Osteoblast (primary cell): ENCODE measurements around the gene PTK6. TPM values are rescaled to one million over a fixed set of nuclear protein-coding genes. Genes with fewer than 3 reads are reported as not detected.
A peak's percentile ranks its signal among the peaks of the same experiment; 100 is the strongest.

ENCODE experiments used
- DNase-seq: peaks from one replicate; pipeline ENCODE4 v3.0.0; 2011; ENCODE audit warnings: low spot score, mixed read lengths; ENCODE audit not compliant: insufficient read length; ENCODE audit errors: missing footprints
- H2AFZ ChIP-seq: 2 replicates; pipeline ENCODE4 v1.6.0; 2011; ENCODE audit warnings: mild to moderate bottlenecking, low read length
- H3K27ac ChIP-seq: 2 replicates; pipeline ENCODE4 v1.5.1; 2011; ENCODE audit warnings: mild to moderate bottlenecking, low read depth, low read length, moderate library complexity
- H3K27me3 ChIP-seq: 2 replicates; pipeline ENCODE4 v1.6.0; 2012; ENCODE audit warnings: mild to moderate bottlenecking, control low read depth, inconsistent platforms, low read length, moderate library complexity; ENCODE audit not compliant: insufficient read depth
- H3K36me3 ChIP-seq: 2 replicates; pipeline ENCODE4 v1.5.1; 2011; ENCODE audit warnings: mild to moderate bottlenecking, low read length, control low read depth, moderate library complexity; ENCODE audit not compliant: insufficient read depth
- H3K4me1 ChIP-seq: 2 replicates; pipeline ENCODE4 v1.5.1; 2011; ENCODE audit warnings: mild to moderate bottlenecking, low read length, control low read depth, moderate library complexity; ENCODE audit not compliant: insufficient read depth
- H3K4me2 ChIP-seq: 2 replicates; pipeline ENCODE4 v1.6.0; 2011; ENCODE audit warnings: mild to moderate bottlenecking, low read length; ENCODE audit not compliant: insufficient read depth
- H3K4me3 ChIP-seq: fragments of 200-600 bp; sonication (generic); 3 replicates; pipeline ENCODE4 v1.5.1; 2012; ENCODE audit warnings: mild to moderate bottlenecking, low read length, inconsistent platforms; ENCODE audit not compliant: insufficient read depth
- H3K79me2 ChIP-seq: 2 replicates; pipeline ENCODE4 v1.6.0; 2012; ENCODE audit warnings: mild to moderate bottlenecking, low read length, control low read depth, inconsistent platforms; ENCODE audit not compliant: insufficient read depth
- H3K9me3 ChIP-seq: 2 replicates; pipeline ENCODE4 v1.5.1; 2011; ENCODE audit warnings: low read depth, low read length, control low read depth
- H4K20me1 ChIP-seq: 2 replicates; pipeline ENCODE4 v1.6.0; 2012; ENCODE audit warnings: mild to moderate bottlenecking, low read length, control low read depth; ENCODE audit not compliant: insufficient read depth
- total RNA-seq: library from RNA; depleted of rRNA; stranded (reverse); fragments of >200 nt; gene quantifications from 2 replicates; pipeline ENCODE4 v1.2.3, GENCODE V29; 2012
- TF ChIP-seq, protein P1 (sequence below): IDR thresholded peaks from 2 replicates; pipeline ENCODE4 v1.5.1; 2011; ENCODE audit warnings: mild to moderate bottlenecking, low read depth, low read length, moderate library complexity; ENCODE audit errors: extremely low read depth

Gene PTK6
- total RNA-seq, 1 donor: not detected

DNA sequence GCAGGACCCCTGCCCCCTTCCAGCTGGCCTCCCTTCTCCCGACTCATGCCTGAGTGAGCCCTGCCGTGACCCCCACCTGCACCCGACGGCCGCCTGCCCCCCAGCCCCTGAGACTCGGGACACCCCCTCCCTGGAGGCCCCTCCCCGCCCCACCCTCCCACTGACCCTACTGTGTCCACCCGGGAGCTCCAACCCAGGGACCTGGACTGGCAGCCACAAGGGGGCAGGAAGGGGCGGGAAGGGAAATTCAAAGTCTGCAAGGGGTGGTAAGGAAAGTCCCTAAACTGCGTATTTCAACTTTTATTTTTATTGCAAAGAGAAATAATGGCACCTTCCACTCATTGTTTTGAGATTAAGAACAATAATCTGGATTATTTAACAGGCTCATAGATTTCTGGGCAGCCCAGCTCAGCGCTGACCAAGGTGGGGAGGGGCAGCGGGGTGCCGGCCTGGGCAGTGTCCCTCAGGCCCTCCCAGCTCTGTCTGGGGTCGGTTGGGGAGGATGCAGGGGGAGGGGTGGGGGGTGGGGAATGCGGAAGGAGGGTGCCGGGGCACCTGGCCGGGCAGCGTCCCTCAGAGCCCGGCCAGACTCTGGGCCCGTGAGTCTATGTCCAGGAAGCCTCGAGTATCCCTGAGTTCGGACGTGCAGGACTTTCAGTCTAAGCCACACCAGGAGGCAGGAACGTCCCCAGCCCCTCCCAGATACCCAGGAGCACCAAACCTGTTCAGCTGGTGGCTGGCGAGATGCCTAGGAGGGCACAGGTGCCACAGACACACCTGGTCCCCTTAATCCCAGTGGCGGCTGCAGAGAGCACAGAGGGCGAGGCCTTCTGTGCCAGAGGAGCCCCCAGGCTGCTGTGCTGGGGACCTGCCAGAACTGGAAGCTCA, 1.3 kb upstream of the PTK6 start:
- no peaks in the 10 kb centered on the region for H3K36me3 ChIP-seq
- H2AFZ ChIP-seq: peak overlapping the region; percentile 62
- no peaks in the 10 kb centered on the region for H3K9me3 ChIP-seq
- no peak for DNase-seq
- peaks cover 10% of the 10 kb centered on the region for H3K27me3 ChIP-seq
- peak overlapping the region; percentile 71 for H3K4me2 ChIP-seq
- H4K20me1 ChIP-seq: no peaks in the 10 kb centered on the region
- no peak overlapping the region for H3K27ac ChIP-seq
- H3K4me1 ChIP-seq: peaks cover 8% of the 10 kb centered on the region
- peak overlapping the region; percentile 56 for H3K4me3 ChIP-seq
- H3K79me2 ChIP-seq: no peaks in the 10 kb centered on the region
- TF ChIP-seq, protein P1, sequence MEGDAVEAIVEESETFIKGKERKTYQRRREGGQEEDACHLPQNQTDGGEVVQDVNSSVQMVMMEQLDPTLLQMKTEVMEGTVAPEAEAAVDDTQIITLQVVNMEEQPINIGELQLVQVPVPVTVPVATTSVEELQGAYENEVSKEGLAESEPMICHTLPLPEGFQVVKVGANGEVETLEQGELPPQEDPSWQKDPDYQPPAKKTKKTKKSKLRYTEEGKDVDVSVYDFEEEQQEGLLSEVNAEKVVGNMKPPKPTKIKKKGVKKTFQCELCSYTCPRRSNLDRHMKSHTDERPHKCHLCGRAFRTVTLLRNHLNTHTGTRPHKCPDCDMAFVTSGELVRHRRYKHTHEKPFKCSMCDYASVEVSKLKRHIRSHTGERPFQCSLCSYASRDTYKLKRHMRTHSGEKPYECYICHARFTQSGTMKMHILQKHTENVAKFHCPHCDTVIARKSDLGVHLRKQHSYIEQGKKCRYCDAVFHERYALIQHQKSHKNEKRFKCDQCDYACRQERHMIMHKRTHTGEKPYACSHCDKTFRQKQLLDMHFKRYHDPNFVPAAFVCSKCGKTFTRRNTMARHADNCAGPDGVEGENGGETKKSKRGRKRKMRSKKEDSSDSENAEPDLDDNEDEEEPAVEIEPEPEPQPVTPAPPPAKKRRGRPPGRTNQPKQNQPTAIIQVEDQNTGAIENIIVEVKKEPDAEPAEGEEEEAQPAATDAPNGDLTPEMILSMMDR: no peak

DNA sequence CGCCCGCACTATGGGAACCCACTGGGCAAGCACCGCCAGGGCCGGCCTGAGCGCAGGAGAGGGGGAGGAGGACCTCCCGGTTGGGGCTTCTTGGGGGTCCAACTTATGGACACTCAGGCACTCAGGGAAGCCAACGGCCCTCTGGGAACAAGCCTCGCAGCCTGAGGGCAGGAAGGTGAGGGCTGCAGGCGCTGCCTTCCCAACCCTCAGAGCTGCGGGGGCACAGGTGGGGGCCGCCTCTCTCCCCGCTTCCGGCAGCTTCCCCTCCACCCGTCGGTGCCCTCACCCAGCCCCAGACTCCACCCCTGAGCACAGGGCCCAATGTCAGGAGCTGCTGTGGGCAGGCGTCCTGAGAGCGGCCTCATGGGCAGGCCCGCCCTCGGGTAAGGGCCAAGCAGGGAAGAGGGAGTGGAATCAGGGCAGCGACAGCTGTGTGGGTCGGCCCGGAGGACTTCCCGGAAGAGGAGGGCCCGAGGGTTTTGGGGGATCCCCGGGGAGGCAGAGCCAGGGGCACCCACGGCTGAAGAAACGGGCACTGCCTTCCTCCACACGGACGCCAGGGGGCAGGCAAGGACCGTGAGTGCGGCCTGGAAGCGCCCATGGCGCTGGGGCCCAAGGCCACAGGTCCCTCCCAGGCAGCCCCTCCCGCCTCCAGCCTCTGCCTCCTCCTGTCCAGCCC, 488 bp upstream of the PTK6 start:
- Histone ChIP-seq H4K20me1 (no peaks in the 10 kb centered on the region), H3K27me3 (peaks cover 10% of the 10 kb centered on the region), H3K79me2 (no peaks in the 10 kb centered on the region), H3K4me1 (peaks cover 8% of the 10 kb centered on the region), H3K36me3 (no peaks in the 10 kb centered on the region), H3K4me2 (peak overlapping the region; percentile 71), H2AFZ (peak overlapping the region; percentile 62), H3K9me3 (no peaks in the 10 kb centered on the region), H3K4me3 (peak overlapping the region; percentile 56), H3K27ac (no peak overlapping the region)
- TF ChIP-seq, protein P1: peak; percentile 83
- DNase-seq: peak; percentile 100

DNA sequence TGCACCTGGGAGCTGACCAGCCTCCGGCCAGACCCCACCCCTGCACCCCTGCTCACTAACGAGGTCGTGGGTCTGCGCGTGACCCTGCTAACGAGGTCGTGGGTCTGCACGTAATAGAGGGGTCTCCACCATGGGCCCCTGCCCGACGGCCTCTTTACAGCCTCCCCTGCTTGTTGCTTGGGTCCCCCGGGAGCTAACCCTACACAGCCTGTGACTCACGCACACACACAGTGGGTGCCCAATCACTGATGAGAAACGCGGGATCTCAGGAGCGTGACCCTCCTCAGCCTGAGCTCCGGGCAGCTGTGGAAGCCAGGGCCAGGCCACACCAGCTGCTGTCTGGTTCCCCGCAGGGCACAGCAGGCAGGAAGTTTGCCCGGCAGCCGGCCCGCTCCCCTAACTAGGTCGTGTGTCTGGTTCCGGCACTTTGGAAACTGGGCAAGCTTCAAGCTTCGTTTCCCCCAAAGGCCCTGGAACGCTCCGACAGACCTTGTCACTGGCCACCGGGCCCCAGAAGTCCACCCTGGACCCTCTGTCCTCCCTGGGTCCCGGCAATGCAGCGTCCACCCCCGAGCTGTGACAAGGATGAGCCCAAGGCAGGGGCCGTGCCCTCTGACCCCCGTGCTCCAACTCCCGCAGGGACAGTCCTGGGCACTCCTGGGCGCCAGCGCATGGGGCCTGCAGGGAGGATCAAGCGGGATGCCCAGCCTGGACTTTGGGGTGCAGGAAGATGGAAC, 767 bp downstream of the PTK6 start:
- Histone ChIP-seq H3K27ac (no peak overlapping the region), H3K9me3 (no peaks in the 10 kb centered on the region), H3K27me3 (peaks cover 10% of the 10 kb centered on the region), H3K4me1 (peaks cover 8% of the 10 kb centered on the region), H4K20me1 (no peaks in the 10 kb centered on the region), H3K79me2 (no peaks in the 10 kb centered on the region), H2AFZ (peak overlapping the region; percentile 51), H3K4me2 (no peak overlapping the region), H3K36me3 (no peaks in the 10 kb centered on the region), H3K4me3 (no peak overlapping the region)
- TF ChIP-seq, protein P1: no peak
- DNase-seq: peak; percentile 99
